Activated CD8-positive, alpha-beta memory T cell treated with anti-CD3 and anti-CD28 coated beads, Interleukin-2, amount 10 ng/mL, durations not matched to agents 7 days and 5 days (primary cell): ENCODE measurements around the gene KIF22. TPM values are rescaled to one million over a fixed set of nuclear protein-coding genes. Genes with fewer than 3 reads are reported as not detected.
"Not testable (repeated sequence)": the region's sequence is repeated elsewhere in the genome, so short reads cannot be mapped to it uniquely, and the experiment has no call there.

Source experiments
- ATAC-seq: fragments of 150-1000 bp; cut with Tn5 transposase; one replicate; pipeline ENCODE4 v1.10.0; 2021; ENCODE audit warnings: moderate library complexity
- CTCF ChIA-PET: fragments of 350-600 bp; sonication (Branson Sonifier 250); formaldehyde crosslinking; loops from one replicate; lab custom pipeline; 2021; ENCODE audit warnings: antibody characterized with exemption; lab: Charles Lee
- DNase-seq: peaks from one replicate; pipeline ENCODE4 v3.0.0-alpha.2; 2020
- H3K27ac Mint-ChIP-seq: one replicate; pipeline ENCODE4 v1.8.0; 2021; ENCODE audit warnings: mild to moderate bottlenecking, mixed read lengths
- H3K27me3 Mint-ChIP-seq: one replicate; pipeline ENCODE4 v1.8.0; 2021; ENCODE audit warnings: mixed read lengths
- H3K36me3 Mint-ChIP-seq: one replicate; pipeline ENCODE4 v1.8.0; 2021; ENCODE audit warnings: mild to moderate bottlenecking, mixed read lengths
- H3K4me1 Mint-ChIP-seq: one replicate; pipeline ENCODE4 v1.8.0; 2021; ENCODE audit warnings: mixed read lengths
- H3K4me3 Mint-ChIP-seq: one replicate; pipeline ENCODE4 v1.8.0; 2021; ENCODE audit warnings: mild to moderate bottlenecking, moderate library complexity, mixed read lengths
- H3K9me3 Mint-ChIP-seq: one replicate; pipeline ENCODE4 v1.8.0; 2022; ENCODE audit warnings: low read depth, mixed read lengths
- total RNA-seq, 2 experiments: library from RNA; stranded (reverse); gene quantifications; one replicate each; pipeline ENCODE4 v1.2.3, GENCODE V29; 2021

KIF22 gene
- total RNA-seq, 2 experiments from 2014 or later: 205 to 266 TPM

GRCh38 chr16:29791845-29792807, 1.6 kb downstream of the KIF22 start:
- H3K4me1 Mint-ChIP-seq: peaks cover 42% of the 10 kb centered on the region
- H3K4me3 Mint-ChIP-seq: peak overlapping the region; percentile 96
- no peak for DNase-seq
- peaks cover 37% of the 10 kb centered on the region for H3K36me3 Mint-ChIP-seq
- H3K27ac Mint-ChIP-seq: peak overlapping the region; percentile 96
- ATAC-seq: no peak
- H3K9me3 Mint-ChIP-seq: no peaks in the 10 kb centered on the region
- H3K27me3 Mint-ChIP-seq: no peaks in the 10 kb centered on the region
- CTCF ChIA-PET: interaction anchor here (1.0 to 10.5 kb wide), 4 partner anchors 11 to 91 kb away, joined by 3 to 104 read pairs (median 19); no protein-coding TSS in a partner anchor

DNA sequence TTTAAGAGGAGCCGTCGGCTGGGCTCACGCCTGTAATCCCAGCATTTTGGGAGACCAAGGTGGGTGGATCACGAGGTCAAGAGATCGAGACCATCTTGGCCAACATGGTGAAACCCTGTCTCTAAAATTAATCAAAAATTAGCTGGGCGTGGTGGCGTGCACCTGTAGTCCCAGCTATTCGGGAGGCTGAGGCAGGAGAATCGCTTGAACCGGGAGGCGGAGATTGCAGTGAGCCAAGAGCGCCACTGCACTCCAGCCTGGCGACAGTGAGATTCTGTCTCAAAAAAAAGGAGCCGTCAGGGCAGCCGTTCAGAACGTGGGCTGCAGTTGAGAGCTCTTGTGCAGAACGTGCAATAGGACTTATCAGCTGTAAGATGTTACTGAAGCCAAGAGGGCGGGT, 2.6 kb downstream of the KIF22 start:
- Mint-ChIP-seq H3K36me3 (peaks cover 46% of the 10 kb centered on the region), H3K4me1 (peaks cover 42% of the 10 kb centered on the region), H3K27ac (peak overlapping the region; percentile 69)
- DNase-seq, H3K9me3 Mint-ChIP-seq, ATAC-seq, H3K27me3 Mint-ChIP-seq, H3K4me3 Mint-ChIP-seq: not testable (repeated sequence)
- CTCF ChIA-PET: interaction anchor here (1.3 to 10.5 kb wide), 3 partner anchors 11 to 92 kb away, joined by 5 to 104 read pairs (median 8); no protein-coding TSS in a partner anchor

DNA sequence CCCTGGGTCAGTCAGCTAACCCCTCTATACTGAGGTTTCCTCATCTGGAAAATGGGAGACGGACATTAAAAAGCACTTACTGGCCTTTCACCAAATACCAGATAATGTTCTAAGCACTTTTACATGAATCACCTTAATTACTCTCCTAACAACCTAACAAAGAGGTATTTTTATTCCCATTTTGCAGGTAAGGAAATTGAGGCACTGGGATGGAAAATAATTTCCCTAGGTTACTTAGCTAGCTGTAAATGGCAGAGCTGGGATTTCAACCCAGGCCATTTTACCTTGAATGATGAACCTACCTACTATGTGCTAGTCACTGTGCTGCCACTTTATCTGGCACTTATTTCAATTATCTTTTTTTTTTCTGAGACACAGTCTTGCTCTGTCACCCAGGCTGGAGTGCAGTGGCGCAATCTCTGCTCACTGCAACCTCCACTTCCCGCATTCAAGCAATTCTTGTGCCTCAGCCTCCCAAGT, 3.7 kb downstream of the KIF22 start:
- Mint-ChIP-seq H3K4me1 (peaks cover 40% of the 10 kb centered on the region), H3K27ac (peak overlapping the region; percentile 27), H3K27me3 (no peaks in the 10 kb centered on the region), H3K4me3 (no peak overlapping the region), H3K36me3 (peaks cover 55% of the 10 kb centered on the region), H3K9me3 (no peaks in the 10 kb centered on the region)
- ATAC-seq (no peak), DNase-seq (no peak)
- CTCF ChIA-PET: interaction anchor here (1.0 to 2.1 kb wide), 6 partner anchors 9 to 93 kb away, joined by 3 to 8 read pairs (median 6); partner anchors contain the start of gene PAGR1

DNA sequence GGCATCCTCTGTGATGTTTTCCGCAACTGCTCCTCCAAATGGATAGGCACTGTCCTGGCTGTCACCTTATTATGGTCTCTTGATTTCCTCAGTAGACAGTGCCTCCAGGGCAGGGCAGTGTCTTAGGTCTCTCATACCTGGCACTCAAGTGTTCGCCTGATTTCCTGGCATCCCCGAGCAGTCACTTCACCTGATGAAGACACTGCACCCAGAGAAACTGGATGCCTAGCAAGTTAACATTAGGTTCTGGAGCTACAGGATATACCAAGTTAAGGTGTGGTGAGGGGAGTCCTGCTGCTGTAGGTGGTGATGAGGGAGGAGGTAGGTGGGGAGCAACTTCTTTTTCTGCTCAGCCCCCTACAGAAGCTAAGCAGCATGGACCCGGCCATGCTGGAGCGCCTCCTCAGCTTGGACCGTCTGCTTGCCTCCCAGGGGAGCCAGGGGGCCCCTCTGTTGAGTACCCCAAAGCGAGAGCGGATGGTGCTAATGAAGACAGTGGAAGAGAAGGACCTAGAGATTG, 11.9 kb downstream of the KIF22 start:
- ATAC-seq: no peak
- Mint-ChIP-seq H3K4me3 (no peak overlapping the region), H3K27ac (no peak overlapping the region), H3K4me1 (peaks cover 23% of the 10 kb centered on the region), H3K36me3 (peaks cover 52% of the 10 kb centered on the region), H3K27me3 (no peaks in the 10 kb centered on the region), H3K9me3 (no peaks in the 10 kb centered on the region)
- no peak for DNase-seq
- CTCF ChIA-PET: interaction anchor here (2.9 to 3.6 kb wide), 3 partner anchors 12 to 102 kb away, joined by 23 to 35 read pairs (median 29); partner anchors contain the start of genes KIF22 and PAGR1

DNA sequence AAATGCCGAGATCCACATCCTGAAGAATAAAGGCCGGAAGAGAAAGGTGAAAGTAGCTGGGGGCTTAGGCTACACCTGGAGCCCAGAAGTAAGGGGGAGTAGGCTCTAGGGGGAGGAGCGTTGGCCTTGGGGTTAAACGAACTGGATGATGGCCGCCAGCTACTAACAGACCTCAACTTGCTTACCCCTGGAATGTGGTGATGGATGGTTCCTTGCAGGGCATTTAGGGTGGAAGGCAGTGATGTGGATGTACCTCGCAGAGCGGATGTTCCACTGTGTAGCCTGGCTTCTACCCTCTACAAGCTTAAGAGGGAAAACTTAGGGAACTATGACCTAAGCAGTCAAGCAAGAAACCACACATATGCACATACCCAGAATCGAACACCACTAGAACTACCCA, 13.5 kb downstream of the KIF22 start:
- peaks cover 31% of the 10 kb centered on the region for H3K4me1 Mint-ChIP-seq
- CTCF ChIA-PET: interaction anchor here (1.3 to 3.6 kb wide), 7 partner anchors 10 to 228 kb away, joined by 5 to 35 read pairs (median 11); partner anchors contain the start of genes KIF22 and PAGR1
- no peaks in the 10 kb centered on the region for H3K9me3 Mint-ChIP-seq
- no peaks in the 10 kb centered on the region for H3K27me3 Mint-ChIP-seq
- H3K4me3 Mint-ChIP-seq: peak overlapping the region; percentile 94
- peaks cover 54% of the 10 kb centered on the region for H3K36me3 Mint-ChIP-seq
- no peak for ATAC-seq
- DNase-seq: no peak
- peak overlapping the region; percentile 96 for H3K27ac Mint-ChIP-seq

- CTCF ChIA-PET: interaction anchor here (1.3 to 3.6 kb wide), 7 partner anchors 11 to 228 kb away, joined by 5 to 35 read pairs (median 11); partner anchors contain the start of genes KIF22 and PAGR1
- peak overlapping the region; percentile 94 for H3K4me3 Mint-ChIP-seq
- H3K36me3 Mint-ChIP-seq: peaks cover 50% of the 10 kb centered on the region
- H3K27me3 Mint-ChIP-seq: no peaks in the 10 kb centered on the region
- peaks cover 35% of the 10 kb centered on the region for H3K4me1 Mint-ChIP-seq
- peak; percentile 52 for DNase-seq
- H3K9me3 Mint-ChIP-seq: no peaks in the 10 kb centered on the region
- no peak for ATAC-seq
- peak overlapping the region; percentile 96 for H3K27ac Mint-ChIP-seq
Measured at GRCh38 chr16:29804455-29805231, 14.1 kb downstream of the KIF22 start.

DNA sequence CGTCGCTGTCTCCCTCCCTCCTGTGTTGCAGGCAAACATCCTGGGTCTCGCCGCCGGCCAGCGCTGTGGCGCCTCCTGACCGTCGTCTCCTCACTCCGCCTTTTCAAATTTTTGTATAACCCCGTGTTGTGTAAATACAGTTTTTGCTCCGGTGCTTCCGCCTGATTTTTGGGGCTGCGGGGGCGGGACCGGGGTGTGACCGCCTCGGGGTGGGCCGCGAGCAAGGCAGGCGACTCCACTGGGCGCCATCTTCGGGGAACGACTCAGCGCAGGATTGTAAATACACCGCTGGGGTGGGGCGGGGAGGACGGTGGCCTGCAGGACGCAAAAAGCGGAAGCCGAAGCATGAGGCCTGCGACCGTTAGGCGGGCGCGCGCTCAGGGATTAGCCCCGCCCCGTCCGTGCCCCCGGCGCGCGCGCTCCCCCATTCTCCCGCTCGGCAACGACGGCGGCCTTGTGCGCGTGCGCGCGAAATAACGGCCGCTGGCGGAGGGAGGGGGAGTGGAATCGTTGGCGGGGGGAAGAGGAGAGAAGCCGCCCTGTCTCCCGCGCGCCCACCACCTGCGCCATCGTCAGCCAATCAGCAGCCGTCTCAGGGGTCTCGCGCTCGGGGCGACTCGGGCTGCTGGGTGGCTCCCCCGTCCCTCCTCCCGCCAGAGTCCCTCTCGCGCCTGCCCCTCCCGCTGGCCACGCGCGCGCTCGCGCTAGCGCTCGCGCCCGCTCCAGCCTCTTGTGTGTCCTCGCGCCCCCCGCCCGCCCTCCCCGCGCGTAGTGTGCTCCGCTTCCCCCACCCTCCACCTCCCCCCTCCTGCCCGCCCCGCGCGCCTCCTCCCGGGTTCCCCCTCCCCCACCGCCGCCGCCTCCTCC, 14.9 kb downstream of the KIF22 start:
- Mint-ChIP-seq H3K9me3 (no peaks in the 10 kb centered on the region), H3K4me1 (peaks cover 43% of the 10 kb centered on the region), H3K27me3 (no peaks in the 10 kb centered on the region), H3K36me3 (peaks cover 57% of the 10 kb centered on the region), H3K4me3 (peak overlapping the region; percentile 94), H3K27ac (peak overlapping the region; percentile 96)
- CTCF ChIA-PET: interaction anchor here (2.0 to 3.6 kb wide), 3 partner anchors 15 to 105 kb away, joined by 11 to 35 read pairs (median 29); partner anchors contain the start of gene KIF22
- ATAC-seq (peak; percentile 70), DNase-seq (peak; percentile 99)

GRCh38 chr16:29806099-29806579, 15.6 kb downstream of the KIF22 start, which contains the start of gene MAZ:
TSS of gene MAZ (plus strand) at chr16:29806529. CDS start at chr16:29806702, 173 bp downstream.
- Mint-ChIP-seq H3K9me3 (no peaks in the 10 kb centered on the region), H3K27ac (peak within 1 kb of the TSS; percentile 99), H3K36me3 (peaks cover 58% of the 10 kb centered on the region), H3K27me3 (no peaks in the 10 kb centered on the region), H3K4me3 (peak within 1 kb of the TSS; percentile 96), H3K4me1 (peaks cover 50% of the 10 kb centered on the region)
- CTCF ChIA-PET: interaction anchor here (3.0 to 3.6 kb wide), 3 partner anchors 13 to 105 kb away, joined by 16 to 87 read pairs (median 37); partner anchors contain the start of genes KIF22, MVP and PAGR1
- ATAC-seq (no peak), DNase-seq (no peak)

DNA sequence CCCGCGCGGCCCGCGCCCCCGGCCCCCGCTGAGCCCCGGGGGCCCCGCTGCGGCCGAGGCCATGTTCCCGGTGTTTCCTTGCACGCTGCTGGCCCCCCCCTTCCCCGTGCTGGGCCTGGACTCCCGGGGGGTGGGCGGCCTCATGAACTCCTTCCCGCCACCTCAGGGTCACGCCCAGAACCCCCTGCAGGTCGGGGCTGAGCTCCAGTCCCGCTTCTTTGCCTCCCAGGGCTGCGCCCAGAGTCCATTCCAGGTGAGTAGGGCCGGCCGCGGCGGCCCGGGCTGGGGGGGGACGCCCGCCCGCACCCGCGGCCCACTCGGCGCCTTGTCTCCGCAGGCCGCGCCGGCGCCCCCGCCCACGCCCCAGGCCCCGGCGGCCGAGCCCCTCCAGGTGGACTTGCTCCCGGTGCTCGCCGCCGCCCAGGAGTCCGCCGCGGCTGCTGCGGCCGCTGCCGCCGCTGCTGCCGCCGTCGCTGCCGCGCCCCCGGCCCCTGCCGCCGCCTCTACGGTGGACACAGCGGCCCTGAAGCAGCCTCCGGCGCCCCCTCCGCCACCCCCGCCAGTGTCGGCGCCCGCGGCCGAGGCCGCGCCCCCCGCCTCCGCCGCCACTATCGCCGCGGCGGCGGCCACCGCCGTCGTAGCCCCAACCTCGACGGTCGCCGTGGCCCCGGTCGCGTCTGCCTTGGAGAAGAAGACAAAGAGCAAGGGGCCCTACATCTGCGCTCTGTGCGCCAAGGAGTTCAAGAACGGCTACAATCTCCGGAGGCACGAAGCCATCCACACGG, 16.3 kb downstream of the KIF22 start:
- ATAC-seq (no peak), DNase-seq (peak; percentile 82)
- CTCF ChIA-PET: interaction anchor here (1.1 to 3.6 kb wide), 9 partner anchors 11 to 248 kb away, joined by 3 to 87 read pairs (median 9); partner anchors contain the start of genes KIF22, MVP and PAGR1
- Mint-ChIP-seq H3K9me3 (no peaks in the 10 kb centered on the region), H3K4me3 (peak overlapping the region; percentile 96), H3K4me1 (peaks cover 55% of the 10 kb centered on the region), H3K27ac (peak overlapping the region; percentile 99), H3K27me3 (peaks cover 3% of the 10 kb centered on the region), H3K36me3 (peaks cover 52% of the 10 kb centered on the region)

GRCh38 chr16:29807426-29808218, 17.1 kb downstream of the KIF22 start:
- H3K27me3 Mint-ChIP-seq: peaks cover 9% of the 10 kb centered on the region
- peaks cover 49% of the 10 kb centered on the region for H3K36me3 Mint-ChIP-seq
- ATAC-seq (peak; percentile 28), DNase-seq (peak; percentile 95)
- peak overlapping the region; percentile 99 for H3K27ac Mint-ChIP-seq
- H3K4me1 Mint-ChIP-seq: peaks cover 56% of the 10 kb centered on the region
- CTCF ChIA-PET: interaction anchor here (0.7 to 3.6 kb wide), 15 partner anchors 11 to 247 kb away, joined by 3 to 87 read pairs (median 5); partner anchors contain the start of genes KIF22, MVP and PAGR1
- no peaks in the 10 kb centered on the region for H3K9me3 Mint-ChIP-seq
- peak overlapping the region; percentile 96 for H3K4me3 Mint-ChIP-seq
